Measurements from ENCODE around the gene HAPLN1. TPM values are rescaled to one million over a fixed set of nuclear protein-coding genes. Genes with fewer than 3 reads are reported as not detected.
A peak's percentile ranks its signal among the peaks of the same experiment; 100 is the strongest.

The HAPLN1 gene
- total and polyA plus RNA-seq, 4 donors = 0.03 to 1.5 (median 0.15) TPM

GRCh38 chr5:83689881-83690280 lies 30.8 kb downstream of the HAPLN1 start:
- TF ChIP-seq CTCF (IDR thresholded peaks at IDR 0.05; ENCODE audit: control extremely low read depth, extremely low read depth) = no peak
- 80 to 88% methylated on average over 1 of the region's 1 CpG for WGBS, 2 donors
- Histone ChIP-seq H3K4me3 (no peak overlapping the region), H3K27me3 (ENCODE audit: control insufficient read depth in 3 of 3, insufficient read depth in 3 of 3, low read length in 2 of 3) (no peaks in the 10 kb centered on the region), H3K27ac (ENCODE audit: low read depth in 1 of 2, low read length in 1 of 2) (no peak overlapping the region), H3K4me1 (ENCODE audit: control insufficient read depth in 5 of 5, insufficient read depth in 5 of 5, low read length in 5 of 5) (peaks cover 0 to 2% (median 0%) of the 10 kb centered on the region in 5 donors), H3K9me3 (ENCODE audit: control insufficient read depth in 4 of 4, insufficient read depth in 3 of 4, low read length in 3 of 4) (no peaks in the 10 kb centered on the region), H3K36me3 (ENCODE audit: control insufficient read depth in 4 of 4, insufficient read depth in 4 of 4, low read length in 4 of 4) (no peaks in the 10 kb centered on the region), H3K9ac (ENCODE audit: insufficient read depth in 1 of 2, low read length in 2 of 2) (no peak overlapping the region)
- no peak for ATAC-seq (ENCODE audit: insufficient read depth, low FRiP score)
- peak in 2 of 3 donors; percentile 63 to 65 for DNase-seq

- no peak for TF ChIP-seq CTCF (IDR thresholded peaks at IDR 0.05; ENCODE audit: control extremely low read depth, extremely low read depth)
- no peak overlapping the region for H3K4me3 ChIP-seq
- H3K4me1 ChIP-seq (ENCODE audit: control insufficient read depth in 5 of 5, insufficient read depth in 5 of 5, low read length in 5 of 5) = peaks cover 0 to 2% (median 0%) of the 10 kb centered on the region in 5 donors
- no peaks in the 10 kb centered on the region for H3K9me3 ChIP-seq (ENCODE audit: control insufficient read depth in 4 of 4, insufficient read depth in 3 of 4, low read length in 3 of 4)
- H3K9ac ChIP-seq (ENCODE audit: insufficient read depth in 1 of 2, low read length in 2 of 2) = no peak overlapping the region
- no peak overlapping the region for H3K27ac ChIP-seq (ENCODE audit: low read depth in 1 of 2, low read length in 1 of 2)
- no peaks in the 10 kb centered on the region for H3K27me3 ChIP-seq (ENCODE audit: control insufficient read depth in 3 of 3, insufficient read depth in 3 of 3, low read length in 2 of 3)
- 83 to 88% methylated on average over 4 of the region's 4 CpGs for WGBS, 2 donors
- no peak for ATAC-seq (ENCODE audit: insufficient read depth, low FRiP score)
- DNase-seq = no peak
- no peaks in the 10 kb centered on the region for H3K36me3 ChIP-seq (ENCODE audit: control insufficient read depth in 4 of 4, insufficient read depth in 4 of 4, low read length in 4 of 4)
These were observed 32.4 kb downstream of the HAPLN1 start for GRCh38 chr5:83688281-83688680.

GRCh38 chr5:83687124-83687619 lies 33.5 kb downstream of the HAPLN1 start:
- no peaks in the 10 kb centered on the region for H3K36me3 ChIP-seq (ENCODE audit: control insufficient read depth in 4 of 4, insufficient read depth in 4 of 4, low read length in 4 of 4)
- no peak for TF ChIP-seq CTCF (IDR thresholded peaks at IDR 0.05; ENCODE audit: control extremely low read depth, extremely low read depth)
- WGBS, 2 donors = 62 to 72% methylated on average over 2 of the region's 2 CpGs

GRCh38 chr5:83686251-83686650 lies 34.4 kb downstream of the HAPLN1 start:
- no peak for ATAC-seq (ENCODE audit: insufficient read depth, low FRiP score)
- Histone ChIP-seq H3K4me1 (ENCODE audit: control insufficient read depth in 5 of 5, insufficient read depth in 5 of 5, low read length in 5 of 5) (peaks cover 0 to 2% (median 0%) of the 10 kb centered on the region in 5 donors), H3K9me3 (ENCODE audit: control insufficient read depth in 4 of 4, insufficient read depth in 3 of 4, low read length in 3 of 4) (no peaks in the 10 kb centered on the region), H3K4me3 (no peak overlapping the region), H3K27ac (ENCODE audit: low read depth in 1 of 2, low read length in 1 of 2) (no peak overlapping the region), H3K36me3 (ENCODE audit: control insufficient read depth in 4 of 4, insufficient read depth in 4 of 4, low read length in 4 of 4) (no peaks in the 10 kb centered on the region), H3K27me3 (ENCODE audit: control insufficient read depth in 3 of 3, insufficient read depth in 3 of 3, low read length in 2 of 3) (no peaks in the 10 kb centered on the region), H3K9ac (ENCODE audit: insufficient read depth in 1 of 2, low read length in 2 of 2) (no peak overlapping the region)
- 90 to 95% methylated on average over 2 of the region's 2 CpGs for WGBS, 2 donors
- TF ChIP-seq CTCF (IDR thresholded peaks at IDR 0.05; ENCODE audit: control extremely low read depth, extremely low read depth) = no peak
- no peak for DNase-seq

More at GRCh38 chr5:83687124-83687619, 33.5 kb downstream of the HAPLN1 start:
- Histone ChIP-seq H3K27ac (ENCODE audit: low read depth in 1 of 2, low read length in 1 of 2) (no peak overlapping the region), H3K9me3 (ENCODE audit: control insufficient read depth in 4 of 4, insufficient read depth in 3 of 4, low read length in 3 of 4) (no peaks in the 10 kb centered on the region), H3K9ac (ENCODE audit: insufficient read depth in 1 of 2, low read length in 2 of 2) (no peak overlapping the region), H3K27me3 (ENCODE audit: control insufficient read depth in 3 of 3, insufficient read depth in 3 of 3, low read length in 2 of 3) (no peaks in the 10 kb centered on the region), H3K4me3 (no peak overlapping the region), H3K4me1 (ENCODE audit: control insufficient read depth in 5 of 5, insufficient read depth in 5 of 5, low read length in 5 of 5) (peaks cover 0 to 2% (median 0%) of the 10 kb centered on the region in 5 donors)
- ATAC-seq (ENCODE audit: insufficient read depth, low FRiP score) (no peak), DNase-seq (no peak)
